ENCODE measurements around the gene C17orf100.

The C17orf100 gene

DNA sequence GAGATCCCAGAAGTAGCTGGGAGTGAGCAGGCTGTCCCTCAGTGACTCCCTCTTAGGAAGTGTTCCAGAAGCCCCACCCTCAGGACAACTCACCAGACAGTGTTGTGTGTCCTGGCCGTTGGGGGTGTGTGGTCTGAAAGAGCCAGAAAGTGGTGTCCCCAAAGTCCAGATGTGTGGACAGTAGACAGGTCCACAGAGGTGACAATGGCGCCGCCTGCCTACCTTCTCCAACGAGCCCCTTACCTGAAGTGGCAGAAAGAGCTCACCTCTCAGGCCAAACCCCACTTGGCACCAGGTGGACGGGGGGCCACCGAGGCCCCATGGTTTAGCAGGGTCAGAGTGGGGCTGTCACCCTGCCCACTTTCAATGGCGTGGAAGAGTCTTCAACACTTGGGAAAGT is 19.9 kb downstream of the C17orf100 start:
- Histone ChIP-seq H3K36me3 (no peaks in the 10 kb centered on the region), H3K27ac (no peak overlapping the region), H3K27me3 (peaks cover 0 to 46% of the 10 kb centered on the region in 2 donors), H3K4me3 (no peak overlapping the region), H3K4me1 (no peaks in the 10 kb centered on the region), H3K9me3 (no peaks in the 10 kb centered on the region)
- no peak for DNase-seq
- TF ChIP-seq, protein P1, sequence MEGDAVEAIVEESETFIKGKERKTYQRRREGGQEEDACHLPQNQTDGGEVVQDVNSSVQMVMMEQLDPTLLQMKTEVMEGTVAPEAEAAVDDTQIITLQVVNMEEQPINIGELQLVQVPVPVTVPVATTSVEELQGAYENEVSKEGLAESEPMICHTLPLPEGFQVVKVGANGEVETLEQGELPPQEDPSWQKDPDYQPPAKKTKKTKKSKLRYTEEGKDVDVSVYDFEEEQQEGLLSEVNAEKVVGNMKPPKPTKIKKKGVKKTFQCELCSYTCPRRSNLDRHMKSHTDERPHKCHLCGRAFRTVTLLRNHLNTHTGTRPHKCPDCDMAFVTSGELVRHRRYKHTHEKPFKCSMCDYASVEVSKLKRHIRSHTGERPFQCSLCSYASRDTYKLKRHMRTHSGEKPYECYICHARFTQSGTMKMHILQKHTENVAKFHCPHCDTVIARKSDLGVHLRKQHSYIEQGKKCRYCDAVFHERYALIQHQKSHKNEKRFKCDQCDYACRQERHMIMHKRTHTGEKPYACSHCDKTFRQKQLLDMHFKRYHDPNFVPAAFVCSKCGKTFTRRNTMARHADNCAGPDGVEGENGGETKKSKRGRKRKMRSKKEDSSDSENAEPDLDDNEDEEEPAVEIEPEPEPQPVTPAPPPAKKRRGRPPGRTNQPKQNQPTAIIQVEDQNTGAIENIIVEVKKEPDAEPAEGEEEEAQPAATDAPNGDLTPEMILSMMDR (IDR thresholded peaks at IDR 0.05): no peak
- intact Hi-C loops (cut with DNase I; ENCODE audit: low total_unique reads): no loop called here

DNA sequence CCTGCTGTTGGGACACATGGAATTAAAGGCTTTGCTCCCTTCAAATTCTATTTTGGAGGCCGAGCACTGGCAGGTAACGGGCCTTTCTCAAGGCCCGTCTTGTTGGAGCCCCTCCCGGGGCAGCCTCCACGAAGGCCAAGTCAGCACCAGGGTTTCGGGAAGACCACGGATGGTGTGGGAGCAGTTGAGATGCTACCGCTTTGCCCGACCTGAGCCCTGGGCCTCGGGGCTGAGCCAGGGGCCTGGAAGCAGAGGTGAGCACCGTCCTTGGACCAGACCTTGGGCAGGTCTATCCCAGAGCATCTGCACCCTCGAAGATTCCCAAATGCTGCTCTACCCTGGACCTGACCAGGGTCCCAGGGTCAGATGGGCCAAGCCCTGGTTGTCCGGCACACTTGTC is 23.0 kb downstream of the C17orf100 start:
- Histone ChIP-seq H3K9me3 (no peaks in the 10 kb centered on the region), H3K36me3 (no peaks in the 10 kb centered on the region), H3K4me1 (no peaks in the 10 kb centered on the region), H3K27ac (no peak overlapping the region), H3K27me3 (peaks cover 0 to 48% of the 10 kb centered on the region in 2 donors), H3K4me3 (no peak overlapping the region)
- intact Hi-C loops (cut with DNase I; ENCODE audit: low total_unique reads): no loop called here
- DNase-seq: no peak
- TF ChIP-seq, protein P1 (IDR thresholded peaks at IDR 0.05): no peak

DNA sequence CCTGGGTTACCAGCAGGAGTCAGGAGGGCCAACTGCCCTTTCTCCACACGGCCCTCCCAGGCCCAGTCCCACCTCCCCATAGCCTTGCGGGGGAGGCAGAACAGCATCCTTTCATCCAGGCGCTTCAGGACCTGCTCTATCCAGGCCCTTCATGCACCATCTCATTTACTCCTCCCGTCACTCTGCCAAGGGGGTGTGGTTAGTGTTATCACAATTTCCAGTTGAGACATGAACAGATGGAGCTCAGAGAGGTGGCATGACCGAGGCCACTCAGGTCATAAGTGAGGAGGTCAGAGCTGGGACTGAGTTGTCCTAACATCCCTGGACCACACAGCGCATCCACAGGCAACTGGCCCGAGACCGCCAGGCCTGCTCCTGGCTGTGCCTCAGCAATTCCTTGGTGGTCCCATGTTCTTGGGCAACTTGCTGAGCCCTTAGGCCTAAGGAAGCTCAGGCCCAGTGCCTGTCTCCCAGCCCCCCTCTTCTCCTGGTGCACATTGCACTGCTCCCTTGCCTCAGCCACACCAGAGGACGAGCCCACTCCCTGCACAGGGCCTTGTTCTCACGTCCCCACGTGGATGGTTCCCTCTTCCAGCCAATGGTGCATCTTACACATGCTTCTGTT is 23.8 kb downstream of the C17orf100 start:
- TF ChIP-seq, protein P1 (IDR thresholded peaks at IDR 0.05): no peak
- intact Hi-C loops (cut with DNase I; ENCODE audit: low total_unique reads): no loop called here
- H3K27me3 ChIP-seq: peaks cover 0 to 49% of the 10 kb centered on the region in 2 donors
- DNase-seq: no peak
- H3K9me3 ChIP-seq: no peaks in the 10 kb centered on the region
- H3K36me3 ChIP-seq: no peaks in the 10 kb centered on the region
- no peak overlapping the region for H3K4me3 ChIP-seq
- H3K27ac ChIP-seq: no peak overlapping the region
- H3K4me1 ChIP-seq: no peaks in the 10 kb centered on the region

DNA sequence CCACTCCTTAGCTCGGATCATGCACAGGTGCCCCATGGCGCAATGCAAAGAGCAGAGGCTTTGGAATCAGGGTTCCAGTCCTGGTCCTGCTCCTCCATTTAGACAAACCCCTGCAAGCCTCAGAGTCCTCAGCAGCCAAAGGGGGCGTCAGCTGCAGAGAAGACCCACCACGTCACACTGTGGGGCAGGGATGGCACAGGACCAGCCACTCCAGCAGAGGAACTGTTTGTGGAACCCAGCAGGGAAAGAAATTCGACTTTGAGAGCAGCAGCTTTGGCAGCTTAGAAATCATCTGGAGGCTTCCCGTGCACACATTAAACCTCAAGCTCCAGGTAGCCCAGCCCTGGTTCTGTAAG is 25.2 kb downstream of the C17orf100 start:
- Histone ChIP-seq H3K36me3 (no peaks in the 10 kb centered on the region), H3K4me1 (no peaks in the 10 kb centered on the region), H3K9me3 (no peaks in the 10 kb centered on the region), H3K4me3 (no peak overlapping the region), H3K27me3 (peaks cover 0 to 35% of the 10 kb centered on the region in 2 donors), H3K27ac (no peak overlapping the region)
- intact Hi-C loops (cut with DNase I; ENCODE audit: low total_unique reads): no loop called here
- TF ChIP-seq, protein P1 (IDR thresholded peaks at IDR 0.05): no peak
- no peak for DNase-seq

DNA sequence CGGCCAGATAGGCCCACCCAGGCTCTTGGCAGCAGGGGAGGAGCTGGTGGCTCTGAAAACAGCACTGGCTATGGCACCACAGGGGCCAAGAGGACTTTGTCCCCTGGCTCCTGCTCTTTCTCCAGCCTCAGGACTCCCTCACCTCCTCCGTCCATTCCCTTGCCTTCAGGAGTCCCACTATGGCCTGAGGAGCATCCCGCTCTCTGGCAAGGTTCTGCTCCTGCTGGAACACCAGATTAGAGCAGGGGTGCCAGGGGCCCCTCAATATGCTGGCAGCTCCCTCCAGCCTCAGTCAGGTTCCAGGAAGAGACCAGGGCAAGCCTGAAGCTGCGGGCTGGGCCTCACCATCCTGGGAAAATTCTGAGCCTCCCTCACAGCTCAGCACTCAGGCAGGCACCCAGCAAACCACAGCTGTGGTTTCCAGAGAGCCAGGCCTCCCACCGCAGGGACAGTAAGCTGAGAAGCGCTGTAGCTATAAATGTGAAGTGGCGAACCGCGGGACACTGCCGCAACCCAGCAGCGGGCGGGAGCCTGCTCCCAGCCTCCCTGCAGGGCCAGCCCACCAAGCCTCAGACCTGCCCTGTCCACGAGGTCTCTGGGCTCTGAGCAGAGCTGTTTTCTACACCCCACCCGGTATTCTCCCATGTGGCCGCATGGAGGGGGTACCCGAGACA is 25.7 kb downstream of the C17orf100 start:
- intact Hi-C loops (cut with DNase I; ENCODE audit: low total_unique reads): no loop called here
- Histone ChIP-seq H3K27me3 (peaks cover 0 to 35% of the 10 kb centered on the region in 2 donors), H3K36me3 (no peaks in the 10 kb centered on the region), H3K4me1 (no peaks in the 10 kb centered on the region), H3K9me3 (no peaks in the 10 kb centered on the region), H3K4me3 (no peak overlapping the region), H3K27ac (no peak overlapping the region)
- TF ChIP-seq, protein P1 (IDR thresholded peaks at IDR 0.05): no peak
- DNase-seq: no peak

Measured in tibial artery (tissue), 4 donors.